ENCODE results near the gene DHODH. TPM values are rescaled to one million over a fixed set of nuclear protein-coding genes. Genes with fewer than 3 reads are reported as not detected.
"Not testable (repeated sequence)": the region's sequence is repeated elsewhere in the genome, so short reads cannot be mapped to it uniquely, and the experiment has no call there.

DHODH gene
- total RNA-seq, 4 donors from 2014 or later, result 5.5 to 13.4 (median 7.4) TPM

DNA sequence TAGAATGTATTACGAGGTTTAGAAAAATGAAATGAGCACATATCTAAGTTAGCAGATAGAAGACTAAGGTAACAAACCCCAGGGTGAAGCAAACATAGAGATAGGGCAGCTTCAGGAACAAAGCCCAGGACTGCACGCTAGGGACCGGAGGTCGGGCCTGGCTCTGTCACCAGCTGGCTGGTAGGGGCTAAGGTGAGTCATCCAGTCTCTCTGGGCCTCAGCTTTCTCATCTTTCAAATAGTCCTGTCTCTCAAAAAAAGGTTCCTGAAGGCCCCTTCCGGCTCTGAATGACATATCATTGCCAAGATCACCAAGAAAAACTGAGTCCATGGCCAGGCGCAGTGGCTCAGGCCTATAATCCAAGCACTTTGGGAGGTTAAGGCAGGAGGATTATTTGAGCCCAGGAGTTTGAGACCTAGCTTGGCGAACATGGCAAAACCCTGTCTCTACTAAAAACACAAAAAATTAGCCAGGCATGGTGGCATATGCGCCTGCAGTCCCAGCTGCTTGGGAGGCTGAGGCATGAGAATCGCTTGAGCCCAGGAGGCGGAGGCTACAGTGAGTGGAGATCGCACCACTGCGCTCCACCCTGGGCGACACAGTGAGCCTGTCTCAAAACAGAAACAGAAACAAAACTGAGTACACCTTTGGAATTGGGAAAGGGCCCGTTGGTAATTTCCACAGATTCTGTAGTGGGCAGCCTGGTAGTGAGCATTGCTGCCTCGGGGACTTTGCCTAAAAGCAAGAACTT lies 34.3 kb upstream of the DHODH start:
- DNase-seq, result no peak
- Histone ChIP-seq H3K9me3 (no peaks in the 10 kb centered on the region), H3K27ac (no peak overlapping the region), H3K4me1 (no peaks in the 10 kb centered on the region), H3K4me3 (replicated peaks in 1 of 3) (no peak overlapping the region), H3K27me3 (no peaks in the 10 kb centered on the region), H3K36me3 (no peaks in the 10 kb centered on the region)
- TF ChIP-seq, protein P1, sequence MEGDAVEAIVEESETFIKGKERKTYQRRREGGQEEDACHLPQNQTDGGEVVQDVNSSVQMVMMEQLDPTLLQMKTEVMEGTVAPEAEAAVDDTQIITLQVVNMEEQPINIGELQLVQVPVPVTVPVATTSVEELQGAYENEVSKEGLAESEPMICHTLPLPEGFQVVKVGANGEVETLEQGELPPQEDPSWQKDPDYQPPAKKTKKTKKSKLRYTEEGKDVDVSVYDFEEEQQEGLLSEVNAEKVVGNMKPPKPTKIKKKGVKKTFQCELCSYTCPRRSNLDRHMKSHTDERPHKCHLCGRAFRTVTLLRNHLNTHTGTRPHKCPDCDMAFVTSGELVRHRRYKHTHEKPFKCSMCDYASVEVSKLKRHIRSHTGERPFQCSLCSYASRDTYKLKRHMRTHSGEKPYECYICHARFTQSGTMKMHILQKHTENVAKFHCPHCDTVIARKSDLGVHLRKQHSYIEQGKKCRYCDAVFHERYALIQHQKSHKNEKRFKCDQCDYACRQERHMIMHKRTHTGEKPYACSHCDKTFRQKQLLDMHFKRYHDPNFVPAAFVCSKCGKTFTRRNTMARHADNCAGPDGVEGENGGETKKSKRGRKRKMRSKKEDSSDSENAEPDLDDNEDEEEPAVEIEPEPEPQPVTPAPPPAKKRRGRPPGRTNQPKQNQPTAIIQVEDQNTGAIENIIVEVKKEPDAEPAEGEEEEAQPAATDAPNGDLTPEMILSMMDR (IDR thresholded peaks at IDR 0.05), result no peak
- no peak for TF ChIP-seq POLR2A (IDR thresholded peaks at IDR 0.05)
- WGBS, 2 donors, result 94% methylated on average over 15 of the region's 15 CpGs
- intact Hi-C loops (cut with DNase I), result no loop called here

DNA sequence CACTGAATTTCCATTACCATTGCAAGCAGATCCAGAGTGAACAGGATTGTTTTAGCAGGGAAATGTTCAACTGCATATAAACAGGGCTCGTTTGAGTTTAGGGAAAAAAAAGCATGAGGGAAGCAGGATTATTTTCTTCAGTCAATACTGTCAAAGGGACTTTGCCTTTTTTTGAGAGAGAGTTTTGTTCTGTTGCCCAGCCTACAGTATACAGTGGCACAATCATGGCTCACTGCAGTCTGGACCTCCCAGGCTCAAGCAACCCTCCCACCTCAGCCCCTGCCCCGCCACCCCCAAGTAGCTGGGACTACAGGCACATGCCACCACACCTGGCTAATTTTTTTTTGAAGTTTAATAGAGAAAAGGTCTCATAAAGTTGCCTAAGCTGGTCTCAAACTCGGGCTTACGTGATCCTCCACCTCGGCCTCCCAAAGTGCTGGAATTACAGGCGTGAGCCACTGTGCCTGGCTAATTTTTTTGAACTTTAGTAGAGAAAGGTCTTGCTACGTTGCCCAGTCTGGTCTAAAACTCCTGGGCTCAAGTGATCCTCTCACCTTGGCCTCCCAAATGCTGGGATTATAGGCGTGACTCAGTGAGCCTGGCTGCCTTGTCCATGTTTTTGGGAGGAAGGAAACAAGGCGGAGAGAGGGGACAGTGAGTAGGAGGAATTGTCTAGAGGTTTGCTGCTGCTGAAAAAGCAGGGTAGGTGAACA lies 23.1 kb upstream of the DHODH start:
- Histone ChIP-seq H3K36me3 (no peaks in the 10 kb centered on the region), H3K4me3 (replicated peaks in 1 of 3) (no peak overlapping the region), H3K9me3 (no peaks in the 10 kb centered on the region), H3K27me3 (no peaks in the 10 kb centered on the region), H3K27ac (no peak overlapping the region), H3K4me1 (no peaks in the 10 kb centered on the region)
- intact Hi-C loops (cut with DNase I), result no loop called here
- WGBS, 2 donors, result 80 to 81% methylated on average over 9 of the region's 9 CpGs
- DNase-seq, result no peak
- TF ChIP-seq POLR2A (IDR thresholded peaks at IDR 0.05), result no peak
- TF ChIP-seq, protein P1 (IDR thresholded peaks at IDR 0.05), result no peak

DNA sequence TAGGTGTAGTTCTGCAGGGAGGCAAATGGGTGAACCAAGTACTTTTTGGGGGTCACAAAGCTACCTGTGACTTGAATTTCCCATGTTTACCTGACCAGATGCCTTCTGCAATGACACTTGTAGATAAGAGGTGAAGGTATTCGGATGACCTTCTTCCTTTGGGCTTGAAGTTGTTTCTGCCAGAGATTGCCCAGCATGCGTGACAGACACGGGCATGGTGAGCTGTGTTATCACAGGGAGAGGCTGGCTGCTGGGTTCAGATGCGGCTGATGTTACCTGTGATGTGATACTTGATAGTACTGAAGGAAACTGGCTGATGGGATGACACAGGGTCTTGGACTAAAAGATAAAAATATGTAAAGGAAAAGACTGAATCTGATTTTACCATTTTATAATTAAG lies 22.4 kb upstream of the DHODH start:
- H3K27me3 ChIP-seq, result no peaks in the 10 kb centered on the region
- no peaks in the 10 kb centered on the region for H3K4me1 ChIP-seq
- intact Hi-C loops (cut with DNase I), result no loop called here
- WGBS, 2 donors, result 38 to 43% methylated on average over 4 of the region's 4 CpGs
- no peak overlapping the region for H3K27ac ChIP-seq
- no peaks in the 10 kb centered on the region for H3K9me3 ChIP-seq
- no peak for DNase-seq
- no peak overlapping the region for H3K4me3 ChIP-seq (replicated peaks in 1 of 3)
- TF ChIP-seq, protein P1 (IDR thresholded peaks at IDR 0.05), result no peak
- TF ChIP-seq POLR2A (IDR thresholded peaks at IDR 0.05), result no peak
- no peaks in the 10 kb centered on the region for H3K36me3 ChIP-seq

DNA sequence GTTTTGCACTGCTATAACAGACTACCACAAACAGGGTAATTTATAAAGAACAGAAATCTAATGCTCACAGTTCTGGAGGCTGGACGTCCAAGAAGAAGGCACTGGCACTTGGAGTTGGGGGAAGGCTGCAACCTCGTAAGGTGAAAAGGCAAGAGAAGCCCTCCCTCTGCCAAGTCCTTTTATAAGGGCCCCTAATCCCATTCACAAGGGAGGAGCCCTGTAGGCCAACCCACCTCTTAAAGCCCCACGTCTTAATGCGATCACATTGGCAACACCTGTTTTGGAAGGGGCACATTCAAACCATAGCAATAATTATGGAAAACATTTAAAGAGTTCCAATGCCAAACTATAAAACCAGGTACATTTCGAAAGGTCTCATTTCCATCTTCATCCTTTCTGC lies 13.5 kb upstream of the DHODH start:
- no peaks in the 10 kb centered on the region for H3K9me3 ChIP-seq
- H3K4me1 ChIP-seq, result no peaks in the 10 kb centered on the region
- WGBS, 2 donors, result 50 to 66% methylated on average over 5 of the region's 5 CpGs
- DNase-seq, result no peak
- intact Hi-C loops (cut with DNase I), result no loop called here
- no peaks in the 10 kb centered on the region for H3K27me3 ChIP-seq
- no peaks in the 10 kb centered on the region for H3K36me3 ChIP-seq
- TF ChIP-seq, protein P1 (IDR thresholded peaks at IDR 0.05), result no peak
- no peak for TF ChIP-seq POLR2A (IDR thresholded peaks at IDR 0.05)
- H3K27ac ChIP-seq, result no peak overlapping the region
- no peak overlapping the region for H3K4me3 ChIP-seq (replicated peaks in 1 of 3)

DNA sequence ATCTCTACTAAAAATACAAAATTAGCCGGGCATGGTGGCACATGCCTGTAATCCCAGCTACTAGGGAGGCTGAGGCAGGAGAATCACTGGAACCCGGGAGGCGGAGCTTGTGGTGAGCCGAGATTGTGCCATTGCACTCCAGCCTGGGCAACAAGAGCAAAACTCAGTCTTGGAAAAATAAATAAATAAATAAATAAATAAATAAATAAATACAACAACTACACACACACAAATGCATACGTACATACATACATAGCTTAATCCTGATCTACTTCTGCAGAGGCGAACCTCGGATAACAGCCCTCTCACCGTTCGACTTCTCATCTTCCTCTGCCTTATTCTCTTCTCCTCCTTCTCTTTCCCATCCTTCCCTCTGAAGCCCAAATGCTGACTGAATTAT lies 11.0 kb upstream of the DHODH start:
- DNase-seq; H3K4me1 ChIP-seq; H3K27me3 ChIP-seq; H3K9me3 ChIP-seq; H3K27ac ChIP-seq; H3K36me3 ChIP-seq; H3K4me3 ChIP-seq (replicated peaks in 1 of 3); intact Hi-C loops (cut with DNase I): not testable (repeated sequence)
- 91 to 92% methylated on average over 9 of the region's 9 CpGs for WGBS, 2 donors

Data from thyroid gland (tissue), 4 donors.